ENCODE measurements around the gene CCDC3.
A peak's percentile ranks its signal among the peaks of the same experiment; 100 is the strongest.

Gene CCDC3

GRCh38 chr10:13006037-13006436 is 4.5 kb upstream of the CCDC3 start:
- Histone ChIP-seq H3K4me2 (no peak overlapping the region), H3K4me1 (peaks cover 0 to 9% (median 4%) of the 10 kb centered on the region in 10 experiments; a peak in 9 of 20 replicates), H3K27ac (no peak overlapping the region), H4K20me1 (peaks cover 0 to 3% (median 0%) of the 10 kb centered on the region in 11 experiments; a peak in 2 of 22 replicates), H3K9ac (no peak overlapping the region), H3K27me3 (peaks cover 20 to 24% (median 23%) of the 10 kb centered on the region in 11 experiments), H3K9me3 (replicated peaks in 1 of 11) (peaks cover 0 to 11% (median 0%) of the 10 kb centered on the region in 11 experiments; a peak in 4 of 22 replicates), H3K36me3 (no peaks in the 10 kb centered on the region), H3K4me3 (no peak overlapping the region)
- no peak for TF ChIP-seq Cebpa-rat (IDR thresholded peaks at IDR 0.05)

GRCh38 chr10:13003759-13004158 is 2.2 kb upstream of the CCDC3 start:
- H3K4me3 ChIP-seq, result no peak overlapping the region

GRCh38 chr10:13003004-13003403 is 1.5 kb upstream of the CCDC3 start:
- Histone ChIP-seq H4K20me1 (peaks cover 0 to 6% (median 0%) of the 10 kb centered on the region in 11 experiments; a peak in 2 of 22 replicates), H3K27ac (no peak overlapping the region), H3K4me3 (no peak overlapping the region), H3K9ac (no peak overlapping the region), H3K27me3 (peaks cover 38 to 53% (median 46%) of the 10 kb centered on the region in 11 experiments), H3K9me3 (replicated peaks in 1 of 11) (no peaks in the 10 kb centered on the region; a peak in 3 of 22 replicates), H3K36me3 (no peaks in the 10 kb centered on the region), H3K4me1 (peaks cover 0 to 11% (median 6%) of the 10 kb centered on the region in 10 experiments; a peak in 9 of 20 replicates), H3K4me2 (no peak overlapping the region)
- no peak for TF ChIP-seq Cebpa-rat (IDR thresholded peaks at IDR 0.05)

More at GRCh38 chr10:13003759-13004158, 2.2 kb upstream of the CCDC3 start:
- Histone ChIP-seq H3K9ac (no peak overlapping the region), H3K4me1 (peaks cover 0 to 11% (median 6%) of the 10 kb centered on the region in 10 experiments; a peak in 9 of 20 replicates), H3K4me2 (0 out of 22 replicates have a peak overlapping the region, but pooled peaks of 2 of the 11 experiments have one; percentile 0 to 8), H4K20me1 (peaks cover 0 to 6% (median 0%) of the 10 kb centered on the region in 11 experiments; a peak in 2 of 22 replicates), H3K9me3 (replicated peaks in 1 of 11) (no peaks in the 10 kb centered on the region; a peak in 3 of 22 replicates), H3K27me3 (peaks cover 38 to 46% (median 45%) of the 10 kb centered on the region in 11 experiments), H3K27ac (no peak overlapping the region), H3K36me3 (no peaks in the 10 kb centered on the region)
- TF ChIP-seq Cebpa-rat (IDR thresholded peaks at IDR 0.05), result no peak

DNA sequence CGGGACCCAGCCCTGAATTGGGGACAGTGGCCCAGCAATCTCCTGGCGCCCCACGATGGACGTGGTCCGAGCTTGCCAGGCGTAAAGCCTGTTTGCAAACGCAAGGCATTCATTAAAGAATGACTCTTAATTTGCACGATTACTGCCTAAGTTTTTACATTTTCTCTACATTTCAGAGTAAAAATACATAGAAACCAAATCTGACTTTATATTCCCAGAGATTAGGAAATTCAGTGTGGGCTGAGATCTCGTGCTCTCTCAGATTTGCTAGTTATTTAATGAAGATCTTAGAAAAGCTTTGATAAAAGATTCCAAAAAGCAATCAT is 337 bp upstream of the CCDC3 start:
- Histone ChIP-seq H3K4me2 (peak overlapping the region; percentile 83 to 97 (median 94)), H3K9ac (peak overlapping the region in 4 of 11 experiments; percentile 20 to 60 (median 58); a peak in 5 of 22 replicates), H4K20me1 (peaks cover 0 to 6% (median 0%) of the 10 kb centered on the region in 11 experiments; a peak in 2 of 22 replicates), H3K4me1 (peaks cover 0 to 11% (median 6%) of the 10 kb centered on the region in 10 experiments; a peak in 9 of 20 replicates), H3K27ac (no peak overlapping the region), H3K9me3 (replicated peaks in 1 of 11) (no peaks in the 10 kb centered on the region; a peak in 3 of 22 replicates), H3K4me3 (peak overlapping the region; percentile 54 to 73 (median 62)), H3K36me3 (no peaks in the 10 kb centered on the region), H3K27me3 (peaks cover 38 to 55% (median 46%) of the 10 kb centered on the region in 11 experiments)
- no peak for TF ChIP-seq Cebpa-rat (IDR thresholded peaks at IDR 0.05)

DNA sequence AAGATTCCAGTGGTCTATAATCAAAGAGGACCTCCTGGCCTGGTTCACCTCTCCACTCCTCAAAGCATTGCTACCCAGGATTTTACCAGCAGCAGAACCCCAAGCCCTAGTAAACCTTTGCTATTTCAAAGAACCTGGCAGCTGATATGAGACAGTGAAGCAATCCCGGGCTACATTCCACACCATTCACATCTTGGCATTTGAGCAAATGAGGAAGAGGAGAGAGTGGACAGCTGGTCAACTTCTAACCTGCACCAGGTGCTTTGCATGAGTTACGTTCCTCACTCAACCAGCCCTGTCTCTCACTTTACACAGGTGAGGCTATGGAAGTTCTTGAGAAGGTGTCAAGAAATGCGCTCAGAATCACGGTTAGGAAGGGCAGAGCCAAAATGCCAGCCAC is 1.1 kb downstream of the CCDC3 start:
- Histone ChIP-seq H3K27me3 (peaks cover 38 to 55% (median 46%) of the 10 kb centered on the region in 11 experiments), H3K36me3 (no peaks in the 10 kb centered on the region), H3K9me3 (replicated peaks in 1 of 11) (no peaks in the 10 kb centered on the region; a peak in 3 of 22 replicates), H3K4me3 (0 out of 20 replicates have a peak overlapping the region, but pooled peaks of 2 of the 10 experiments have one; percentile 63 to 73), H3K9ac (no peak overlapping the region), H3K4me2 (0 out of 22 replicates have a peak overlapping the region, but pooled peaks of 1 of the 11 experiments have one; percentile 91), H4K20me1 (peaks cover 0 to 6% (median 0%) of the 10 kb centered on the region in 11 experiments; a peak in 2 of 22 replicates), H3K4me1 (peaks cover 0 to 16% (median 12%) of the 10 kb centered on the region in 10 experiments; a peak in 15 of 20 replicates), H3K27ac (no peak overlapping the region)
- TF ChIP-seq Cebpa-rat (IDR thresholded peaks at IDR 0.05), result no peak

DNA sequence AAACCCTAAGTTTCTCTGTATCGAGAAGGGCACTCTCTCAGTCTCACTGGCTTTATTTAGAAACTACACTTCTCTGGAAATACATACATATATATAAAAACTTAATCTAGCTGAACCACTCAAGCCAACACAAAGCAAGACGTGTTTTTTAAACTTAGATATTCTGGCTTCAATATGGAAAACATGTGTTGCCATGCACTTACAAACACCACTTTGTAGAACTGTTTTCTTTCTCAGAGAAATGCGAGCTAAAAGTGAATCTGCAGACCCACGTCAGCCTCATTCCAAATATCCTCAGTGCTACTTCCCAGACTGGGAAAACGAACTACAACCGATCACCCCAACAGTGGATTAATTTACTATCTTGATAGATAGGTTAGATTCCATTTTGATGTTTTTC is 1.7 kb downstream of the CCDC3 start:
- Histone ChIP-seq H3K27me3 (peaks cover 38 to 55% (median 46%) of the 10 kb centered on the region in 11 experiments), H3K36me3 (no peaks in the 10 kb centered on the region), H3K9me3 (replicated peaks in 1 of 11) (no peaks in the 10 kb centered on the region; a peak in 3 of 22 replicates), H3K4me2 (no peak overlapping the region), H4K20me1 (peaks cover 0 to 6% (median 0%) of the 10 kb centered on the region in 11 experiments; a peak in 2 of 22 replicates), H3K4me1 (peaks cover 0 to 22% (median 16%) of the 10 kb centered on the region in 10 experiments; a peak in 15 of 20 replicates), H3K27ac (no peak overlapping the region), H3K9ac (no peak overlapping the region), H3K4me3 (no peak overlapping the region)
- TF ChIP-seq Cebpa-rat (IDR thresholded peaks at IDR 0.05), result no peak

GRCh38 chr10:12995425-12995861 is 6.1 kb downstream of the CCDC3 start:
- Histone ChIP-seq H4K20me1 (no peaks in the 10 kb centered on the region), H3K9ac (no peak overlapping the region), H3K4me2 (peak overlapping the region in 9 of 11 experiments; percentile 10 to 78 (median 57); a peak in 17 of 22 replicates), H3K4me3 (no peak overlapping the region), H3K27me3 (peaks cover 11 to 25% (median 18%) of the 10 kb centered on the region in 11 experiments), H3K4me1 (peaks cover 0 to 17% (median 9%) of the 10 kb centered on the region in 10 experiments; a peak in 14 of 20 replicates), H3K36me3 (no peaks in the 10 kb centered on the region), H3K9me3 (replicated peaks in 1 of 11) (no peaks in the 10 kb centered on the region; a peak in 3 of 22 replicates), H3K27ac (no peak overlapping the region)
- TF ChIP-seq Cebpa-rat (IDR thresholded peaks at IDR 0.05), result no peak

DNA sequence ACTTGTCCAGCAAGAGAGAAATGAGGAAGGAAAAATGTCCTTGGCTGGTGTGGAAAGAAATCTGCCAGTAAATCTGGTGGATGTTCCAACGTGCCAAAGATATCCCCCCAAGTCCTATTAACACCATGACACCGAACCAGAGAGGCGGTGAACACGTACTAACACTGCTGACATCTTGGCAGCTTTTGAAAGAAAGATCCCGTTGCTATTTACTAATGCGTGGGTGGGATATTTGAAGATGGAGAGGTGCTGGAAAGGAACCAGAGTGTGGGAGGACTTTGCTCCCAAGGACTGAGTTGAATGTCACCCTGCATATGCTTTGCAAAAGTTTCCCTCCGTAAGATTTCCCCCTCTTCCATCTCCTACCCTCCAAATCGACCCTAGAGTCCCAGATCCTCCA is 7.9 kb downstream of the CCDC3 start:
- H3K4me2 ChIP-seq, result no peak overlapping the region
- H3K27me3 ChIP-seq, result peaks cover 0 to 8% (median 0%) of the 10 kb centered on the region in 11 experiments; a peak in 3 of 22 replicates
- peaks cover 0 to 17% (median 9%) of the 10 kb centered on the region in 10 experiments; a peak in 14 of 20 replicates for H3K4me1 ChIP-seq
- no peak overlapping the region for H3K9ac ChIP-seq
- H3K27ac ChIP-seq, result no peak overlapping the region
- no peaks in the 10 kb centered on the region for H3K36me3 ChIP-seq
- no peaks in the 10 kb centered on the region for H4K20me1 ChIP-seq
- no peak for TF ChIP-seq Cebpa-rat (IDR thresholded peaks at IDR 0.05)
- H3K9me3 ChIP-seq (replicated peaks in 1 of 11), result no peaks in the 10 kb centered on the region
- no peak overlapping the region for H3K4me3 ChIP-seq

GRCh38 chr10:12985347-12985746 is 16.2 kb downstream of the CCDC3 start:
- Histone ChIP-seq H3K9me3 (replicated peaks in 1 of 11) (peaks cover 12 to 23% (median 18%) of the 10 kb centered on the region in 11 experiments; a peak in 21 of 22 replicates), H3K4me2 (no peak overlapping the region), H3K36me3 (no peaks in the 10 kb centered on the region), H3K4me3 (no peak overlapping the region), H4K20me1 (no peaks in the 10 kb centered on the region), H3K9ac (no peak overlapping the region), H3K27ac (no peak overlapping the region), H3K27me3 (peaks cover 0 to under 1% (median 0%) of the 10 kb centered on the region in 11 experiments; a peak in 1 of 22 replicates), H3K4me1 (peaks cover 5 to 15% (median 13%) of the 10 kb centered on the region in 10 experiments)
- TF ChIP-seq Cebpa-rat (IDR thresholded peaks at IDR 0.05), result no peak
